Measurements from ENCODE around the gene FGF18. TPM values are rescaled to one million over a fixed set of nuclear protein-coding genes. Genes with fewer than 3 reads are reported as not detected.

FGF18 gene
- total RNA-seq, 8 experiments from 2014 or later = 0.22 to 6.7 (median 0.60) TPM

GRCh38 chr5:171428809-171429542 is 9.5 kb downstream of the FGF18 start:
- in situ Hi-C loops (cut with MboI; ENCODE audit: low pct_unique_long_range_greater_than_20kb in 2 of 9, low sequenced_read_pairs in 9 of 9, unreplicated experiment in 9 of 9) = loop anchor here in 1 of 9 experiments (10.0 kb wide), 1 partner anchor 476 kb away; no protein-coding TSS in a partner anchor
- H3K4me1 ChIP-seq (replicated peaks in 1 of 2) = peaks cover 23 to 29% of the 10 kb centered on the region in 2 donors
- 60 to 100% (median 84%) methylated on average over 1 to 5 of the region's 16 CpGs; no CpG with 5 or more reads in 4 of the 10 experiments for WGBS, 10 experiments
- peak in 3 of 8 experiments; percentile 15 to 57 (median 25) for ATAC-seq (replicated peaks in 6 of 8)
- peak overlapping the region in 1 of 2 donors; percentile 21 for H3K27ac ChIP-seq
- no peak overlapping the region for H3K4me3 ChIP-seq

GRCh38 chr5:171429543-171429910 is 10.1 kb downstream of the FGF18 start:
- in situ Hi-C loops (cut with MboI; ENCODE audit: low pct_unique_long_range_greater_than_20kb in 2 of 9, low sequenced_read_pairs in 9 of 9, unreplicated experiment in 9 of 9) = loop anchor here in 1 of 9 experiments (10.0 kb wide), 1 partner anchor 475 kb away; no protein-coding TSS in a partner anchor
- Histone ChIP-seq H3K4me1 (replicated peaks in 1 of 2) (peaks cover 23 to 29% of the 10 kb centered on the region in 2 donors), H3K4me3 (no peak overlapping the region), H3K27ac (peak overlapping the region in 1 of 2 donors; percentile 21)
- ATAC-seq (replicated peaks in 6 of 8) = no peak
- 38 to 85% methylated on average over 1 to 2 of the region's 4 CpGs; no CpG with 5 or more reads in 8 of the 10 experiments for WGBS, 10 experiments

- in situ Hi-C loops (cut with MboI; ENCODE audit: low pct_unique_long_range_greater_than_20kb in 2 of 9, low sequenced_read_pairs in 9 of 9, unreplicated experiment in 9 of 9) = no loop called here
- WGBS, 10 experiments = 80 to 100% (median 83%) methylated on average over 1 to 3 of the region's 7 CpGs; no CpG with 5 or more reads in 5 of the 10 experiments
- no peak for ATAC-seq (replicated peaks in 6 of 8)
- Histone ChIP-seq H3K4me3 (no peak overlapping the region), H3K4me1 (replicated peaks in 1 of 2) (peaks cover 23 to 29% of the 10 kb centered on the region in 2 donors), H3K27ac (peak overlapping the region in 1 of 2 donors; percentile 12)
These were observed 11.9 kb downstream of the FGF18 start for GRCh38 chr5:171431251-171431777.

- Histone ChIP-seq H3K4me3 (no peak overlapping the region), H3K4me1 (replicated peaks in 1 of 2) (peaks cover 28 to 33% of the 10 kb centered on the region in 2 donors), H3K27ac (no peak overlapping the region)
- in situ Hi-C loops (cut with MboI; ENCODE audit: low pct_unique_long_range_greater_than_20kb in 2 of 9, low sequenced_read_pairs in 9 of 9, unreplicated experiment in 9 of 9) = no loop called here
- 63 to 100% (median 75%) methylated on average over 1 to 5 of the region's 8 CpGs; no CpG with 5 or more reads in 3 of the 10 experiments for WGBS, 10 experiments
- no peak for ATAC-seq (replicated peaks in 6 of 8)
These were observed 12.6 kb downstream of the FGF18 start for GRCh38 chr5:171432076-171432475.

DNA sequence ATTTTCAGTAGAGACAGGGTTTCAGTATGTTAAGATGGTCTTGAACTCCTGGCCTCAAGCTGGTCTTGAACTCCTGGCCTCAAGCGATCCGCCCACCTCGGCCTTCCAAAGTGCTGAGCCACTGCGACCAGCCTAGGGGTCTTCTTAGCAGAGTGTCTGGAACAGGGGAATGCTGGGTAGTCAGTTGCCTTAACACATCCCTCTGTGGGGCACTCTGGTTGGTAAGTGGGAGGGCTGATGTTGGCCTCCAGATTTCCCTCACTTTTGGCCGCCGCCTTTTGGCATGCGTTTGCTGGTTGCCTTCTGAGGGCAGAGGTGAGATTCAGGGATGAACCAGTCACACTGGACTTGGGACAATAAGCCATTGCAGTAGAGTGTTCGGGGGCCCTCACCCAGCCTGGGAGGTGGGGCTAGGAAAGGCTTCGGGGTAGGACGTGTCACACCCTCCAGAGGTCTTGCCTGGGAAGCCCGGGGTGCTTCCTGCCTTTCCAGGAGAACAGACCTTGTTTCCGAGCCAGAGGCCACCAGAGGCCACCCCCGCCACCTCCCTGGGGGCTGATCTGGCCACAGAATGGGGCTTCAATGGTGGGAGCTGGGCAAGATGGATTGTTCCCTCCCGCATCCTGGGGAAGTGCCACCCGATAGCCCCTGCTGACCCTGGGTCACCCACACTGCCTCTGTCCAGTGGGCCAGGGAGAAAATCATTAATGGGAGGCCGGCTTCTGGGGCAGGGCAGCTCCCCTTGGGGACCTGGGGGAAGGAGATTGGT is 13.3 kb downstream of the FGF18 start:
- peak in 1 of 8 experiments; percentile 3 for ATAC-seq (replicated peaks in 6 of 8)
- in situ Hi-C loops (cut with MboI; ENCODE audit: low pct_unique_long_range_greater_than_20kb in 2 of 9, low sequenced_read_pairs in 9 of 9, unreplicated experiment in 9 of 9) = no loop called here
- WGBS, 10 experiments = 40 to 100% (median 96%) methylated on average over 1 to 4 of the region's 16 CpGs; no CpG with 5 or more reads in 6 of the 10 experiments
- H3K27ac ChIP-seq = peak overlapping the region; percentile 27 to 44
- peaks cover 30 to 40% of the 10 kb centered on the region in 2 donors for H3K4me1 ChIP-seq (replicated peaks in 1 of 2)
- no peak overlapping the region for H3K4me3 ChIP-seq

- no peak overlapping the region for H3K27ac ChIP-seq
- peak in 2 of 8 experiments; percentile 11 to 14 for ATAC-seq (replicated peaks in 6 of 8)
- in situ Hi-C loops (cut with MboI; ENCODE audit: low pct_unique_long_range_greater_than_20kb in 2 of 9, low sequenced_read_pairs in 9 of 9, unreplicated experiment in 9 of 9) = no loop called here
- H3K4me1 ChIP-seq (replicated peaks in 1 of 2) = peaks cover 29 to 41% of the 10 kb centered on the region in 2 donors
- 40% methylated on average over 1 of the region's 6 CpGs; no CpG with 5 or more reads in 9 of the 10 experiments for WGBS, 10 experiments
- H3K4me3 ChIP-seq = no peak overlapping the region
These were observed 13.9 kb downstream of the FGF18 start for GRCh38 chr5:171433352-171433698.

- no peak overlapping the region for H3K27ac ChIP-seq
- ATAC-seq (replicated peaks in 6 of 8) = peak in 3 of 8 experiments; percentile 31 to 71 (median 44)
- peaks cover 29 to 43% of the 10 kb centered on the region in 2 donors for H3K4me1 ChIP-seq (replicated peaks in 1 of 2)
- 17 to 87% (median 73%) methylated on average over 1 to 3 of the region's 5 CpGs; no CpG with 5 or more reads in 6 of the 10 experiments for WGBS, 10 experiments
- in situ Hi-C loops (cut with MboI; ENCODE audit: low pct_unique_long_range_greater_than_20kb in 2 of 9, low sequenced_read_pairs in 9 of 9, unreplicated experiment in 9 of 9) = no loop called here
- no peak overlapping the region for H3K4me3 ChIP-seq
These were observed 14.7 kb downstream of the FGF18 start for GRCh38 chr5:171433982-171434676.

DNA sequence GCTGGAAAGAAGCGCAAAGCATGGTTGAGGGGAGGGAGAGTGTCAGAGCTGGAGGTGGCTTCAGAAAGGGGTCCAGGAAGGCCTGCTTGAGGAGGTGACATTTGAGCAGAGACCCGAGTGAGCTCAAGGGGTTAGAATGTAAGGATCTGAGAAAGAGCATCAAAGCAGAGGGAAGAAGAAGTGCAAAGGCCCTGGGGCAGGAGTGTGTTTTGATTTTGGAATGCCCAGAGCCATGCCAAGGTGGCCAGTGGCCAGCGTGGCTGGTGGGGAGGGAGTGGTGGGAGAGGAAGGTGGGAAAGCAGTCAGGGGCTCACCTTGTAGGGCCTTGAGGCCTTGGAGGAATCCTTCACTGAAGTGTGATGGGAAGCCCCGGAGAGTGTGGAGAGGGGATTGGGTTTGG is 15.4 kb downstream of the FGF18 start:
- H3K4me3 ChIP-seq = no peak overlapping the region
- no peak for ATAC-seq (replicated peaks in 6 of 8)
- in situ Hi-C loops (cut with MboI; ENCODE audit: low pct_unique_long_range_greater_than_20kb in 2 of 9, low sequenced_read_pairs in 9 of 9, unreplicated experiment in 9 of 9) = no loop called here
- no peak overlapping the region for H3K27ac ChIP-seq
- peaks cover 30 to 40% of the 10 kb centered on the region in 2 donors for H3K4me1 ChIP-seq (replicated peaks in 1 of 2)
- 63 to 100% (median 94%) methylated on average over 1 to 3 of the region's 4 CpGs; no CpG with 5 or more reads in 3 of the 10 experiments for WGBS, 10 experiments

GRCh38 chr5:171435908-171436307 is 16.5 kb downstream of the FGF18 start:
- 55 to 97% (median 86%) methylated on average over 1 to 6 of the region's 20 CpGs; no CpG with 5 or more reads in 5 of the 10 experiments for WGBS, 10 experiments
- peaks cover 30 to 40% of the 10 kb centered on the region in 2 donors for H3K4me1 ChIP-seq (replicated peaks in 1 of 2)
- no peak overlapping the region for H3K4me3 ChIP-seq
- ATAC-seq (replicated peaks in 6 of 8) = no peak
- in situ Hi-C loops (cut with MboI; ENCODE audit: low pct_unique_long_range_greater_than_20kb in 2 of 9, low sequenced_read_pairs in 9 of 9, unreplicated experiment in 9 of 9) = no loop called here
- H3K27ac ChIP-seq = no peak overlapping the region

DNA sequence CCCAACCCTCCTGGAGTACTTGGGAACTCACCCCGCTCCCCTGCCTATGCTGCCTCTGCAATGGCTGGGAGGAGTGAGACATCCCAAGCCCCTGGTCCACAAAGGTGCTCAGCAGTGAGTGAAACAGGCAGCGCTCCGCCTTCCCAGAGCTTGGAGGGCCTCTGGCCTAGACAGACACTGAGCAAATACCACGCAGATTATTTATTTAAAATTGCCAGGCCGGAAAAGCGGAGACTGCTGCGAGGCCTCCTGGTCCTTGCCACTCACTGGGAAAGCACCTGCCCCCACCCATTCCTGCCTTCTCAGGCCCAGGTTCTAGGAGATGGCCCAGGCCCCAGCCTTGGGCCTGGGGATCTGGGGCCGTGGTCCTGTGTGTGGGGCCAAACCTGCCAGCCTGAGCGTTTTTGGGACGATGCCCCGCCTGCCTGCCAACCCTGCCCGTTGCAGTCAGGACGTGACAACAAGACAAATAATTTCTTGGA is 17.4 kb downstream of the FGF18 start:
- Histone ChIP-seq H3K4me3 (no peak overlapping the region), H3K4me1 (replicated peaks in 1 of 2) (peaks cover 30 to 40% of the 10 kb centered on the region in 2 donors), H3K27ac (peak overlapping the region; percentile 4 to 20)
- ATAC-seq (replicated peaks in 6 of 8) = peak in 5 of 8 experiments; percentile 7 to 56 (median 19)
- WGBS, 10 experiments = 60 to 100% (median 88%) methylated on average over 1 to 5 of the region's 13 CpGs; no CpG with 5 or more reads in 6 of the 10 experiments
- in situ Hi-C loops (cut with MboI; ENCODE audit: low pct_unique_long_range_greater_than_20kb in 2 of 9, low sequenced_read_pairs in 9 of 9, unreplicated experiment in 9 of 9) = no loop called here

DNA sequence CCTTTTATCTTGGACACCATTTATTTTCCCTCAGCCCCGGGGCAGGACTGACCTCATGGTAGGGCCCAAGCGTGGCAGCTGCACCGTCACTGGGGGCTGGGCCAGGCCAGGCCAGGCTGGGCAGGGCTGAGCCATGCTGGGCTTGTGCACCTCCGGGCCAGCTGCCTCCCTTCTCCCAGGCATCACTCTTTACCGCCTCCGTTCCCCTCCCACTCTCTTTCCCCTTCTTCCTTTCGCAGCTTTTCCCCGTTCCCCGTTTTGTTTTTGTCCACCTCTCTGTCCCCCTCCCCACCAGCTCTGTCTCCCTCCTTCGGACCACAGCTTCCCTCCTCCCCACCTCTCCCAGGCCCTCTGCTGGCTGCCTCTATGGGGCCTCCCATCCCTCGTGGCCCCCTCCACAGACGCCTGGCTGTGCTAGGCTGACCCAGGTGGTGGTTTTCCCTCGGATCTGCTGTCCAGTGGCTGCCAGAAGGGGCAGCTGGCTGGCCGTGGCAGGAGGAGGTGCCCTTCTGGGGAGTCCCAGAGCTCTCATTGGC is 17.9 kb downstream of the FGF18 start:
- Histone ChIP-seq H3K4me1 (replicated peaks in 1 of 2) (peaks cover 30 to 43% of the 10 kb centered on the region in 2 donors), H3K27ac (peak overlapping the region; percentile 4 to 20), H3K4me3 (no peak overlapping the region)
- in situ Hi-C loops (cut with MboI; ENCODE audit: low pct_unique_long_range_greater_than_20kb in 2 of 9, low sequenced_read_pairs in 9 of 9, unreplicated experiment in 9 of 9) = no loop called here
- WGBS, 10 experiments = 37 to 60% methylated on average over 1 to 10 of the region's 14 CpGs; no CpG with 5 or more reads in 8 of the 10 experiments
- ATAC-seq (replicated peaks in 6 of 8) = peak in 6 of 8 experiments; percentile 18 to 79 (median 74)

DNA sequence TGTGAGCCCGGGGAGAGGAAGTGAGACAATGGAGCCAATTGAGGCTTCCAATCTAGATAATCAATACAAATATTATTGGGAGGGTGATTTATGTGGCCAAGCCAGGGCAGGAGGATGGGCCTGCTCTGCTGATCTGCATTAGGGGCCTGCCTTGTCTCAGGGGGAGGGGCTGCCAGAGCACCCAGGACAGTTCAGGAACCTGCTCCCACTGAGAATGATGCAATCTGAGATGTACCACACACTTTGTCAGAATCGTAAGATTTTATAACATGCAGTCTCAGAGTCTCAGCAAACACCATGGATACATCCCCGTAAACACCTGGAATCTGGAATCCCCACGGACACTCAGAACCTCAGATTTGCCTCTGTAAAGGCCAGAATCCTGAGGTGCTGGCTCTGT is 19.3 kb downstream of the FGF18 start:
- 0 to 100% (median 62%) methylated on average over 1 to 2 of the region's 4 CpGs; no CpG with 5 or more reads in 7 of the 10 experiments for WGBS, 10 experiments
- Histone ChIP-seq H3K27ac (peak overlapping the region; percentile 52 to 68), H3K4me1 (replicated peaks in 1 of 2) (peaks cover 19 to 32% of the 10 kb centered on the region in 2 donors), H3K4me3 (no peak overlapping the region)
- ATAC-seq (replicated peaks in 6 of 8) = peak in 5 of 8 experiments; percentile 59 to 80 (median 61)
- in situ Hi-C loops (cut with MboI; ENCODE audit: low pct_unique_long_range_greater_than_20kb in 2 of 9, low sequenced_read_pairs in 9 of 9, unreplicated experiment in 9 of 9) = no loop called here
